ENCODE measurements around the gene BICD2.
A peak's percentile ranks its signal among the peaks of the same experiment; 100 is the strongest.
"Not testable (repeated sequence)": the region's sequence is repeated elsewhere in the genome, so short reads cannot be mapped to it uniquely, and the experiment has no call there.

The BICD2 gene

DNA sequence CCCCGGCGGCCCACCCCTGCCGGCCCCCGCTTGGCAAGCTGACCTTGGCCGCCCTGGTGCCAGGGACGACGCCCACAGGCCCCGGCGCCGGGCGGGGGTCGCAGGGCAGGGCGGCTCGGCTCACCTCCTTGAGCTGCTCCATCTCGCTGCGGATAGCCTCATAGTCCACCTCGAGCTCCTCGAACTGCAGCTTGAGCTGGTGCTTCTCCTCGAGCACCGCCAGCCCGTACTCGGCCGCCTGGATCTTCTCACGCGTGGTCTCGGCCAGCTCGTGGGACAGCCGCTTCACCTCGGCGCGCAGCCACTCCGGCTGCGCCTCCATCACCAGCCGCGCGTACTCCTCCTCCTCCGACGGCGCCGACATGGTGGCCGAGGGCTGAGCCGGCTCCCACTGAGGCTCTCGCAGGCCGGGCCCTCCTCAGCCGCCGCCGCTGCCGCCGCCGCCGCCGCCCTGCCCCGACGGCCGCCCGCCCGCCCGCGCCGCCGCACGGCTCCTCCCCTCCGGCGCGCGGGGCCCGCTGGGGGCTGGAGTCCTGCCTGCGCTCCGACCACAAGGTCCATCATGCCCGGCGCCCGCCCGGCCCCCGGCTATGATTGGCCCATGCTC lies at the start of gene BICD2:
BICD2 (minus strand) TSS at position 453 of the 607 bp plus-strand sequence; CDS start at position 364, 89 bp downstream.
- DNase-seq: no peak

GRCh38 chr9:92809629-92810326 lies 45.1 kb upstream of the BICD2 start:
- not testable (repeated sequence) for DNase-seq

GRCh38 chr9:92808726-92809451 lies 44.3 kb upstream of the BICD2 start:
- DNase-seq: peak; percentile 48

DNA sequence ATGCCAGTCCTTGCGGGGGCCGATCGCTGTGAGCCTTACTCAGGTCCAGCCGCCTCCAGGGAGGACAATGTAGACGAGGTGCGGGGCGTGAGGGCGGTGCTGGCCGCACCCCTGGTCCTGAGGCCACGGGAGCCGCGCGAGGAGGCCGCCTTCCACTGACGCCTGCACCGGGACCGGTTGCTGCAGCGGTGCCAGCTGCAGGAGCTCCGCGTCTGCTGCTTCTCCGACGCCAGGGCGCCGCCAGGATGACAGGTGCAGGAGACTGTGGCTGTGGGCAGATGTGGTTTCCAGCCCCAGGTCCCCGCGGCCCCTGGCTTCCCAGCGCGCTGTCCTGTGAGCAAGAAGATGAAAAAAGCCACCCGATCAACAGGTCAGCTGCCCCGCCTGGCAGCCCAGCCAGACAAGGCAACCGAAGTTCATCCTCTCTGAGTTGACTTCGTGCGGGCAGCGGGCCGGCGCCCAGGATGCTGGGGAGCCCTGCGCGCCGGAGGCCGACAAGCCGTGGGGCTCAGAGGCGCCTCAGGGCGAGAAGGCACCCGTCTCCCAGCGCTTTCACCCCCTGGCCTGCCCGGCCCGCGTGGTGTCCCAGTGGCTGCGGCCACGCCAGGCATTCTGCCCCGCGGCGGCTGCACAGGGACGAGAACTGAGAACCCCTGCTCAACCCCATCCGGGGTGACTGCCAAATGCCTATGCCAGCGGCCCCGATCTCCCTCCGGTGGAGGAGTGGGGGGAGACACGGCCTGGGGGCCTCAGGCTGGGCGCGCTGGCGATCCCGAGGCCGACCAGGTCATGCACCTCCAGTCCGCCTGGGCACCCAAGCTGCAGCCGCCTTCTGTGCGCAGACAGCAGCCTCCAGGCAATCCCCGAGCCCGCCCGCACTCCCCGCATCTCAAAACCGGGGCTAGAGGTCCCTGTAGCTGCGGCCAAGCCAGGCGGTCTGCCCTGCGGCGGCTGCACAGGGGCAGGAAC lies 43.4 kb upstream of the BICD2 start:
- DNase-seq: peak; percentile 40

DNA sequence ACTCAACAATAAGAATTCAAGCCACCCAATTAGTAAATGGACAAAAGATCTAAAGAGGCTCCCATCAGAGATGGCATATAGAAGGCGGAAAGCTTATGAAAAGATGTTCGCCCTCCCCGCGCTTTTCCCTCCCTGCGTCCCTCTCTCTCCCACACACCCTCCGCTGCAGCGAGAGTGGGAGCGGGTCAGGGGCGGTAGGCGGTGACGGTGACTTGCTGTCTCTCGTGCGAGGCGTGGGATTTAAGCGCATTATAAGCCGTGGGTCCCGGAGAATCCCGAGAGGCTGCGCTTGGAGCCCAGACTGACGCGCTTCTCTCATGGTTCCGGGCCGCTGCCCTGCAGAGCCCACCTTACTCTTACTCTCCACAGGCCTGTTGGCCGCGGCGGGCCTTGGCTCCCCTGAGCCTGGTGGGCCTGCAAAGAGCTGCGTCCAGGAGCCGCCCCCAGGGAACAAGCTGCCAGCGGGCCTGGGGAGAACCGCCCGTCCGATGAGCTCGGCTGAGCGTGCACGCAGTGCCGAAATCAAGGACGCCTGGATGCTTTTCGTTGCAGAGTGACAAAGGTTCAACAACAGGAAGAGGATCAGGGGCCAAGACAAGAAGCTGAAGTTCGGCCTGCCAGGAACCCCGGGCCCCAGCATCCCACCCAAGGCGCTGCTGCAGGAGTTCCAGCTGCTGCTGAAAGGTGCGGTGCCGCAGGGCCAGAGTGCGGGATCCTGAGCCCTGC lies 42.6 kb upstream of the BICD2 start:
- DNase-seq: peak; percentile 16

DNA sequence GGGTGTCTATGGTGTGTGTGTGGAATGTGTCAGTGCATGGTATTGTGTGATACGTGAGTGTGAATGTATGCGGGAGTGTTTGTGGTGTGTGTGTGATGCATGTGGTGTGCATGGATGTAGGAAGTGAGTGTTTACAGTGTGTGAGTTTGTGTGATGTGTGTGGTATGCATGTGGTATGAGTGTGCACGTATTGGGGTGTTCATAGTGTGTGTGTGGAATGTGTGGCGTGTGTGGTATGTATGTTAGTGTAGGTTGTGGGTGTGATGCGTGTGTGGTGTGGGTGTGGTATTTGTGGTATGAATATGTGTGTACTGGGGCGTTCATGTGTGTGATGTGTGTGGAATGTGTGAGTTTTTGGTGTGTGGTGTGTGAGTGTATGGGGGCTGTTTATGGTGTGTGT lies 40.1 kb upstream of the BICD2 start:
- no peak for DNase-seq

GRCh38 chr9:92798358-92798757 lies 33.7 kb upstream of the BICD2 start:
- no peak for DNase-seq

DNA sequence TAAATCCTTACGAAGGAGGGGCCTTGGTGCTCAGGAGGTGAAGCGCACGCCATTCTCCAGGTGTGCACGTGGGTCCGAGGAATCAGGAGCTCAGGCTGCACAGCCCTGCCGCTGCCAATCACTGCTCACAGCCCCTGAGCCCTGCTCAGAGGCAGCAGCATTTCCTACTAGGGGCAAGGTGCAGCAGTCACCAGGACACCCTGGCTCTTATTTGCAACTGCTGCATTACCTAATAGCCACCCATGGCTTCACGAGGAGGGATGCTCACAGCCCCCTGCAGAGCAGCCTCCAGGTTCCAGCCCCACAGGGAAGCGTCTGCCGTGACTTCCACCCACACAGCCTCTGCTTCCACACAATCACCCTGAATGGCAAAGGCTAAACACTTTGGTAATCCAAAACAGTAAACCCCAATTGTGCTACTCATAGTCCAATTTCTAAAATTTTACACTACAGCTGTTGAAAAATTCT lies 31.7 kb upstream of the BICD2 start:
- not testable (repeated sequence) for DNase-seq

- no peak for DNase-seq
Measured at GRCh38 chr9:92795598-92796336, 31.1 kb upstream of the BICD2 start.

DNA sequence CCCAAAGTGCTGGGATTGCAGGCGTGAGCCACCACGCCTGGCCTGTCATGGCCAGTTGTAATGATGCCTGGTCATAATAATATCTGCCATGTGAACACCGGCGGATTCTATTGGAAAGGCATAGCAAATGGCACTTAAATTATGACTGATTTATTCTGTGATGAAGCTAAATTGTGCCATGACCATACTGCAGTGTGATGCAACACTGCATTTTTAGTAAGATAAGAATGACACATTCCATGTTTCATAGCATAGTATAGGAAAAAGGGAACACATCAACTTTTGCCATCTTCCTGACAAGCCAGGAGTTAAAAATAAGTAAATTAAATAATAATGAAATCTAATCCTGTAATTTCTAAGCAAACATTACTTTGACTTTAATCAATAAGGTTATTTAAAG lies 30.4 kb upstream of the BICD2 start:
- DNase-seq: no peak

- DNase-seq: no peak
Measured at GRCh38 chr9:92794426-92794825, 29.8 kb upstream of the BICD2 start.

DNA sequence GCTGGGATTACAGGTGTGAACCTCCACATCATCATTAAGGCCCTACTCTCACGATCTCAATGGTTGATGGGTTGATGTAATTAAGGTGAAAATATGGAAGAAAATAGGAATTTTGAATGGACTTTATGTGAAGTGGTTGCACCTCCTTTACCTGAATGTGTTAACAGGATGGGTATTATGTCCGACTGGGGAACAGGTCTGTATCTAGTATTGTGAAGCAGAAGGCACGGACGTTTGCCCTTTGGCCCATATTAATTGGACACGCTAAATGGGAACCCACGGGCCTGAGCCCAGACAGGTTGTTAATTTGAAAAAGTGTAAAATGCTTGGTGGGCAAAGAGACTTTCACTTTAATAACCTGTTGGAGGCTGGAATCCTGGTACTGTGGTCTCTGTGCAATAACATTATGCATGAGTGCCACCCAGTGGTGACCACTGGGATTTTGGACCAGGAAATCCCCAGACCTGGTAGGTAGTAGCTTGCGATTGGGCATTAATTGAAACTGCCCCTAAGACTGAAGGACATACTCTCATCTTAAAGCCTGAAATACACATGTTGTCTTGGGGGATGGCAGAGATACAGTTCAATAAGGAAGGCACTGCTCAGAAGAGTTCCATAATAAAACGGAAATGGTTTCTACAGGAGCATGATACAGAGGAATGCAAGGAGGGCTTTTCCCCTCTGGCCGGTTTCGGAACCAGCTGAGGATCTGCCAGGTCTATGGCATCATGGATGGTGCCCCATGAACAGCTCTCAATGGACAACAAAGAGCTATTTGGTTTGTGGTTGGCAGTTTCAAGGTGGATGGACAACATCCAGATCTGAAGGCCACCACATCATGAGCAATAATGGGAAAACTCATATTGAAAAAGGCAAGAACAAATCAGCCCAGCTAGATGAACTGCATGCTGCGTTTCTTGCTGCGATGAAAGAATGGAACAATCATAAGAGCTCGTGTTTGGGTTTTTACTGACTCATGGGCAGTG lies 26.2 kb upstream of the BICD2 start:
- DNase-seq: peak; percentile 73

DNA sequence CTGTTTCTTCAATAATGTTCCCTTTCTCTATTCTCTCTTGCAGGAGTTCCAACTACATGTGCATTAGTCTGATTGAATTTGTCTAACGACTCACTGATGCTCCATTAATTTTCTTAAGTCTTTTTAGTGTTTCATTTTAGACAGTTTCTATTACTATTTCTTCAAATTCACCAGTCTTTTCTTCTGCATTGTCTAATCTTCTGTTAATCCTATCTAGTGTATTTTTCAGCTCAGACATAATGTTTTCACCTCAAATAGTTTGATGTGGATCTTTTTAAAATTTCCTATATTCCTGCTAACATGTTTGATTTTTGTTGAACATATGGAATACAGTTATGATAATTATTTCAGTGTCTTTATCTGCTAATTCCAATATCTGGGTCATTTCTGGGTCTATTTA lies 21.7 kb upstream of the BICD2 start:
- DNase-seq: no peak

DNA sequence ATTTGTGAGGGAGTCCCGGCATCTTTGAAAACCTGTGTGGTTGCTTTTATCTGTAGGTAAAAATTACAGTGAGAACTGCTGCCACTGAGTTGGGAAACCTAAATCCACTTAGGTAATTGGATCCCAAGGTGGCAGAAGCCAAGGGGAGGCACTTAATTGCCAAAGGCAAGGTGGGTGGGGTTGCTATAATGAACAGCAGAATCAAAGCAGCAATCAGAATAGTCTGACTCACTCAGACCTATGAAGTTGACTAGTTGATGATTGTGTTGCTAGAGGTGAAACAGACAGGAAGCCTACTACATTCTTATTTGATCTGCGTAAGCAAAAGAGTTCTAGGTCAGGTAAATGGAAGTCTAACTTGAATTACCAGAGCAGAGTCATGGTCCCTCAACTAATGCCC lies 17.3 kb upstream of the BICD2 start:
- DNase-seq: no peak

GRCh38 chr9:92780206-92780605 lies 15.6 kb upstream of the BICD2 start:
- DNase-seq: no peak

- DNase-seq: no peak
Measured at GRCh38 chr9:92775466-92775865, 10.8 kb upstream of the BICD2 start.

- no peak for DNase-seq
Measured at GRCh38 chr9:92774274-92774673, 9.6 kb upstream of the BICD2 start.

DNA sequence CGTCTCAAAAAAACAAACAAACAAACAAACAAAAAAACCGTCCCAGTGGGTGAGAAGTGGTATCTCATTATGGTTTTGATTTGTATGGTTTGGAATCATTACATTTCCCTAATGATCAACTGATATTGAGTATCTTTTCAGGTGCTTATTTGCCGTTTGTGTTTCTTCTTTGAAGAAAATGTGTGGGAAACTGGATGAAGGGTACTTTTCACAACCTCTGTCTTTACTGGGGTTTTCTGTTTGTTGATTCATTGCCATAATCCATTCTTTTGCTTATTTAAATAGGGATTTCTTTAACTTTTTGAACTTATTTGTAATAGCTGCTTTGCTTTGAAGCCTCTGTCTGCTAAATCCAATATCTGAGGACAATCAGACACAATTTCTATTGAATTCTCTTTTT lies 9.2 kb upstream of the BICD2 start:
- DNase-seq: no peak

- DNase-seq: no peak
Measured at GRCh38 chr9:92771309-92771708, 6.7 kb upstream of the BICD2 start.

Measured in activated naive CD4-positive, alpha-beta T cell treated with anti-CD3 and anti-CD28 coated beads, Interleukin-2, amount 50 U/mL, for 16 hours (primary cell).